HG02623 (cell line): Measurements from ENCODE around the gene SERAC1.
"Not testable (repeated sequence)": the region's sequence is repeated elsewhere in the genome, so short reads cannot be mapped to it uniquely, and the experiment has no call there.

Experiments
- ATAC-seq: cut with Tn5 transposase; IDR thresholded peaks from one replicate; pipeline ENCODE4 v1.9.1; 2021; ENCODE audit warnings: moderate library complexity; ENCODE audit not compliant: unreplicated experiment

Gene SERAC1

GRCh38 chr6:158175111-158175510 is 7.0 kb upstream of the SERAC1 start:
- no peak for ATAC-seq

- ATAC-seq, result no peak
Observed at GRCh38 chr6:158174514-158174913, 6.5 kb upstream of the SERAC1 start.

GRCh38 chr6:158174024-158174423 is 6.0 kb upstream of the SERAC1 start:
- no peak for ATAC-seq

- no peak for ATAC-seq
Observed at GRCh38 chr6:158172001-158172400, 3.9 kb upstream of the SERAC1 start.

- ATAC-seq, result no peak
Observed at GRCh38 chr6:158170656-158171081, 2.6 kb upstream of the SERAC1 start.

GRCh38 chr6:158169634-158170033 is 1.6 kb upstream of the SERAC1 start:
- ATAC-seq, result not testable (repeated sequence)

GRCh38 chr6:158165919-158166416 is 2.1 kb downstream of the SERAC1 start:
- no peak for ATAC-seq

- ATAC-seq, result no peak
Observed at GRCh38 chr6:158164579-158165170, 3.4 kb downstream of the SERAC1 start.

GRCh38 chr6:158161566-158162254 is 6.4 kb downstream of the SERAC1 start:
- no peak for ATAC-seq

- no peak for ATAC-seq
Observed at GRCh38 chr6:158160932-158161539, 7.0 kb downstream of the SERAC1 start.

- no peak for ATAC-seq
Observed at GRCh38 chr6:158158748-158159147, 9.3 kb downstream of the SERAC1 start.

GRCh38 chr6:158158123-158158522 is 9.9 kb downstream of the SERAC1 start:
- no peak for ATAC-seq

- ATAC-seq, result no peak
Observed at GRCh38 chr6:158157064-158157764, 10.8 kb downstream of the SERAC1 start.

- no peak for ATAC-seq
Observed at GRCh38 chr6:158154816-158155215, 13.2 kb downstream of the SERAC1 start.

GRCh38 chr6:158153576-158153975 is 14.5 kb downstream of the SERAC1 start:
- ATAC-seq, result no peak

GRCh38 chr6:158152659-158153058 is 15.4 kb downstream of the SERAC1 start:
- no peak for ATAC-seq

GRCh38 chr6:158152025-158152424 is 16.0 kb downstream of the SERAC1 start:
- ATAC-seq, result not testable (repeated sequence)

GRCh38 chr6:158150701-158151100 is 17.4 kb downstream of the SERAC1 start:
- ATAC-seq, result no peak

GRCh38 chr6:158149641-158150040 is 18.4 kb downstream of the SERAC1 start:
- no peak for ATAC-seq

- no peak for ATAC-seq
Observed at GRCh38 chr6:158143700-158144099, 24.4 kb downstream of the SERAC1 start.

- no peak for ATAC-seq
Observed at GRCh38 chr6:158142789-158143188, 25.3 kb downstream of the SERAC1 start.
